AG09309 (cell line): ENCODE measurements around the gene PRIMA1.

Source experiments
- DNase-seq: peaks from one replicate; pipeline ENCODE4 v3.0.0-alpha.2; 2010; ENCODE audit warnings: low read depth
- H3K4me3 ChIP-seq: 2 replicates; pipeline ENCODE4 v1.5.1; 2011; ENCODE audit warnings: mild to moderate bottlenecking, low read depth, low read length, moderate library complexity; ENCODE audit not compliant: control insufficient read depth
- TF ChIP-seq, protein P1 (sequence below): IDR thresholded peaks from 2 replicates; pipeline ENCODE4 v1.5.1; 2011; ENCODE audit warnings: mild to moderate bottlenecking, low read depth, low read length, inconsistent platforms; ENCODE audit not compliant: insufficient read depth, control insufficient read depth; ENCODE audit errors: missing control alignments

PRIMA1 gene

DNA sequence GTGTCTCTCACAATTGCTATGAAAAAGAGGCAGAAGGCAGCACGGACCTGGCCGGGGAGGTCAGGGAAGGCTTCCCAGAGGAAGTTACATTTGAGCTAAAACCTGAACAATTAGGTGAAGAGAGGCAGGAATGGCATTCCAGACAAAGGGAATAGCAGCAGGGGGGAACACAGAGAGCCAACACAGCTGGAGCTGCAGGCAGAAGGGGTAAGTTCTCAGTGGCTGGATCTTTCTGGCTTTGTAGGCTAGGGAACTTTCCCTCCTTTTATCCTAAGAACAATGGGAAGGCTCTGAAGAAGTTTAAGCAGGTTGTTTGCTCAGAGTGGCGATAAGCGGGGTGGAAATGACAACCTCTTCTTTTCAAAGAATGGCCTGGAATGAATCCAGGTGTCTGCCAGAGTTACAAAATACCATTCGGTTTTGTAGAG, 100.0 kb downstream of the PRIMA1 start:
- TF ChIP-seq, protein P1, sequence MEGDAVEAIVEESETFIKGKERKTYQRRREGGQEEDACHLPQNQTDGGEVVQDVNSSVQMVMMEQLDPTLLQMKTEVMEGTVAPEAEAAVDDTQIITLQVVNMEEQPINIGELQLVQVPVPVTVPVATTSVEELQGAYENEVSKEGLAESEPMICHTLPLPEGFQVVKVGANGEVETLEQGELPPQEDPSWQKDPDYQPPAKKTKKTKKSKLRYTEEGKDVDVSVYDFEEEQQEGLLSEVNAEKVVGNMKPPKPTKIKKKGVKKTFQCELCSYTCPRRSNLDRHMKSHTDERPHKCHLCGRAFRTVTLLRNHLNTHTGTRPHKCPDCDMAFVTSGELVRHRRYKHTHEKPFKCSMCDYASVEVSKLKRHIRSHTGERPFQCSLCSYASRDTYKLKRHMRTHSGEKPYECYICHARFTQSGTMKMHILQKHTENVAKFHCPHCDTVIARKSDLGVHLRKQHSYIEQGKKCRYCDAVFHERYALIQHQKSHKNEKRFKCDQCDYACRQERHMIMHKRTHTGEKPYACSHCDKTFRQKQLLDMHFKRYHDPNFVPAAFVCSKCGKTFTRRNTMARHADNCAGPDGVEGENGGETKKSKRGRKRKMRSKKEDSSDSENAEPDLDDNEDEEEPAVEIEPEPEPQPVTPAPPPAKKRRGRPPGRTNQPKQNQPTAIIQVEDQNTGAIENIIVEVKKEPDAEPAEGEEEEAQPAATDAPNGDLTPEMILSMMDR, result no peak
- DNase-seq, result no peak
- H3K4me3 ChIP-seq, result no peak overlapping the region

DNA sequence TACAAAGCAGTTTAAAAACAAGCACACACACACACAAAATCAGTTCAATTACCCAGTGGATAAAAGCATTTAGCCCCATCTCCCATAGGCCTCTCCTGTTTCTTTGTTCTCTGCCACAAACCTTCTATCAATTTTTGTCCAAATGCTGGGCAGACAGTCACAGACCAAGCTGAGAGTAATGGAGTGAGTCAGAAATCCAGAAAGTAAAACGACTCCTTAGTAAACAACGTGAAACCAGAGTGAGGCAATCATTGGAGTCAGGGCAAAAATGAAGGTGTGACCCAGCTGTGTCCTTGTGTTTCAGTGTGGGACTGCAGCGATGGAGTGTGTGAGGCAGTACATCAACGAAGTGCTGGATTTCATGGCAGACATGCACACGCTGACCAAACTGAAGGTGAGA, 102.0 kb downstream of the PRIMA1 start:
- DNase-seq, result no peak

DNA sequence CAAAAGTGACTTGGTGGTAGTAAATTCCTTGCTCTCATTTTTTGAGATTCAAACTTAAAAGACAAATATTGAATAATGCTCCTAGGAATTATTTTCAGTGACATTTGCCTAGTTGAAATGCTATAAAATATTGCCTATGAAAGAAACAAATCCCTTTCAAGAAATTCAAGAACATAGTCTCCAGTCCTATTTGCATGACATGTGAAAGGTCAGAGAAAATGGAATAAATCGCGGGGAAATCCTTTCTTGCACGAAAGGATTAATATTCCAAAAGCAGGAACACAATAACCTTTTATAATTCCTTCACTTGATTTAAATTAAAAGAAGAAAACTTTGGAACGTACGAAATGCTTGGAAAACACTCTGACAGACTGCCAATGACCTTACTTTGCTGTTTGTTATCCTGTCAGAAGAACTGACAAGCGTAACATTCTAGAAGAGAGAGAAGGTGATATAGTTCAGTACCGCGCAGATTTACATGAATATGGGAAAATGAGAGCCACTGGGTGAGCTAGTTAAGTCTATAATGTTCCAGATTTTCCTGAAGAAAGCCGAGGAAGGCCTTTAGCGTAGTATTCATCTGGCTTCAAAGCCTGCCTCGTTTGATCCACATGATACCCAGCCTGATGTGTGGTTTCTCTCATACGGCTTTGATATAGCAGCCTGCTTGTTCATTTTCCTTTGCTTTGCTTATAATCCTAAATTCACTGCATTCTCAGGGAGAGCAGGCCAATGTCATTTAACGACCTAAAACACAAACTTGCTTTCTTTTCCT, 103.0 kb downstream of the PRIMA1 start:
- no peak for DNase-seq
- H3K4me3 ChIP-seq, result no peak overlapping the region
- TF ChIP-seq, protein P1, result no peak

More for the DNA sequence above, 102.0 kb downstream of the PRIMA1 start:
- no peak overlapping the region for H3K4me3 ChIP-seq
- TF ChIP-seq, protein P1, result no peak

DNA sequence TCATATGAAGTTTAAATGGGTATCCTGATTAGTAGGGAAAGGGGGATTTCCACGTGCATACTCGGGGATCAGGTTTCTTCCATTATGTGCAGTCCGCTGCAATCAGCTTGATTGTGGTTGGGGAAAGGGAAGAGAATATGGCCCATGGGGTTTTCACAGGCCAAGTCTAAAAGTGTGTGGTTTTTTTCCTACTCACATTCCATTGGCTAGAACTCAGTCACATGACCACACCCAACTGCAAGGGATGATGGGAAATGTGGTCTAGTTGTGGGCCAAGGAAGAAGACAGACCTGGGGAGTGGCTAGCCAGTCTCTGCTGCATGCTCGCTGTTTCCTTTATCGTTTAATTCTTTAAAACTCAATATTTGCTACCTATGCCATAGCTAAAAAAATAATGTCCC, 105.1 kb downstream of the PRIMA1 start:
- DNase-seq, result no peak
- TF ChIP-seq, protein P1, result no peak
- H3K4me3 ChIP-seq, result no peak overlapping the region

DNA sequence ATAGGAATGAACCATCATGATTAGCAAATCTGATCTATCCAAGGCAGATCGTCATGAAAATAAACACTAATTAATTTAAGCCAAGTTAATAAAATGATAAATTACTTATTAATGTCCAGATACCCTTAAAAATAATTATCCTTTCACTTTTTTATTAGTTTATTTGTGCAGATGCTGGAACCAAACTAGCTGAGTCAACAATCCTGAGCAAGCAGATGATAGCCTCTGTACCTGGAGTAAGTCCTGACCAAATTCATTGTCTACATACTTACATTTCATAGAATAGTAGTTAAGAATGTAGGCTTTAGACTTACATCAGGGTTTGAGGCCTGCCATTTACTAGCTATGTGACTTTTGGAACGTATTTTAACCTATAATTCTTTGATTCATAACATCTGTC, 105.8 kb downstream of the PRIMA1 start:
- TF ChIP-seq, protein P1, result no peak
- no peak overlapping the region for H3K4me3 ChIP-seq
- no peak for DNase-seq

DNA sequence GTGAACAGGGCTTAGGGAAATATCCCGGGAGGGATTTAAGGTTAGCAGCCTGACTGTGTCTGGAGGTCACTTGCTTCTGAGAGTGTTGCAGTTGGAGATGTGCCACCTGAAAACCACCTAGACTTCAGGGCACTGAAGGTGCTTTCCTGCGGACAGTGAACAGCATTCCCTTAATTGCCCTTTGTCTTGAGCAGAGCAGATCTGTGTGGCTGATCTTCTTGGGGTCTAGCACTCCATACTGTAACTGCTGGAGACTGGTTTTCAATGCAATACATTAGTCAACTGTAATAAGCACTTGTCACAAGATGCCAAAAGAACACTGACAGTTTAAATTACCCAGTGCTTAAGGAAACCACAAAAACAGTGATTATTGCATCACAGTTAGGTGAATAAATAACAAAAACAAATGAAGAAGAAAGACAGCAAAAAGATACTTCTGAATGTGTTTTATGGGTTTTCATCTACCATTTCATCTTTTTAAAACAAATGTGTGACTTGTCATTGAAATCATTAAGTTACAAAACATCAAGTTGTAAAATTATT, 111.8 kb downstream of the PRIMA1 start:
- H3K4me3 ChIP-seq, result no peak overlapping the region
- DNase-seq, result no peak
- TF ChIP-seq, protein P1, result no peak
